ENCODE data around the gene CDC42EP5. TPM values are rescaled to one million over a fixed set of nuclear protein-coding genes. Genes with fewer than 3 reads are reported as not detected.
A peak's percentile ranks its signal among the peaks of the same experiment; 100 is the strongest.

CDC42EP5 gene
- total RNA-seq, 2 experiments from 2014 or later, result 0.55 TPM; not detected in 1

DNA sequence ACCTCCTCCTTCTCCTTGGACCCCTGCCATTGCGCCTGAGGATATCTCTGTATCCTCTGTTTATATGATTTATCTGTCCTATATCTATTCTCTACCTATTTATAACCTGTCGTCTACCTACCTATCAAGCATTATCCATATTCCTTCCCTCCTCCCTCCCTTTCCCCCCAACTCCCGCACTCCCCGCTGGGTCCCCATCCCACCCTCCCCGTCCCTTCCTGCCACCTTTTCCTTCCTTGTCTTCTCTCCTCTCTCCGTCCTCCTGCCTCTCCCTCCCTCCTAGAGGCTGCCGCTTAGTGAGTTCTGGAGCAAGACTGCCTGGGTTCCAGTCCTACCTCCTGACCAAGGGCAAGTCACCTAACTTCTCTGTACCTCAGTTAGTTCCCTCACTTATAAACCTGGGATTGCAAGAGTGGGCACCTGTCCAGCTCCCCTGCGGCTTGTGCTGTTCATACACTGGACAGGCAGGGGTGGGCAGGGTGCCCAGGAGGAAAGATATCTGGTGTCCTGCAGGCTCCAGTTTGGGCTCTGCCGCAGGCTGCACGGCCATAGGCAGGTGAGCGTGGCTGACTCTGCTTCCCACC lies 41.7 kb downstream of the CDC42EP5 start:
- DNase-seq, result no peak
- intact Hi-C loops (cut with DNase I, micrococcal nuclease), result loop anchor here in 1 of 2 experiments (1.0 kb wide), 1 partner anchor 32 kb away; the partner anchor contains the start of gene LENG9
- Mint-ChIP-seq H3K36me3 (ENCODE audit: low read depth) (no peaks in the 10 kb centered on the region), H3K4me1 (peaks cover 10% of the 10 kb centered on the region), H3K27ac (no peak overlapping the region), H3K4me3 (no peak overlapping the region), H3K27me3 (peaks cover 12% of the 10 kb centered on the region), H3K9me3 (ENCODE audit: low read depth) (no peaks in the 10 kb centered on the region)
- no peak for ATAC-seq
- ChIA-PET CTCF (interaction anchor here (0.7 kb wide), 1 partner anchor 10 kb away, joined by 3 read pairs; no protein-coding TSS in a partner anchor), POLR2A (interaction anchor here (0.6 kb wide), 1 partner anchor 17 kb away, joined by 4 read pairs; the partner anchor contains the start of gene LENG8)

GRCh38 chr19:54430306-54431254 lies 42.5 kb downstream of the CDC42EP5 start:
- no peaks in the 10 kb centered on the region for H3K36me3 Mint-ChIP-seq (ENCODE audit: low read depth)
- H3K4me3 Mint-ChIP-seq, result no peak overlapping the region

GRCh38 chr19:54429545-54430227 lies 43.4 kb downstream of the CDC42EP5 start:
- CTCF ChIA-PET, result interaction anchor here (0.6 to 1.5 kb wide), 3 partner anchors 19 to 533 kb away, joined by 3 to 4 read pairs (median 3); partner anchors contain the start of gene LENG8
- H3K36me3 Mint-ChIP-seq (ENCODE audit: low read depth), result no peaks in the 10 kb centered on the region
- intact Hi-C loops (cut with DNase I, micrococcal nuclease), result no loop called here
- POLR2A ChIA-PET, result no interaction called here
- H3K27me3 Mint-ChIP-seq, result peaks cover 20% of the 10 kb centered on the region
- H3K4me1 Mint-ChIP-seq, result peaks cover 4% of the 10 kb centered on the region
- ATAC-seq (no peak), DNase-seq (no peak)
- no peak overlapping the region for H3K27ac Mint-ChIP-seq
- no peak overlapping the region for H3K4me3 Mint-ChIP-seq
- no peaks in the 10 kb centered on the region for H3K9me3 Mint-ChIP-seq (ENCODE audit: low read depth)

More at GRCh38 chr19:54430306-54431254, 42.5 kb downstream of the CDC42EP5 start:
- ChIA-PET CTCF (interaction anchor here (0.7 kb wide), 1 partner anchor 9 kb away, joined by 3 read pairs; no protein-coding TSS in a partner anchor), POLR2A (interaction anchor here (0.6 kb wide), 1 partner anchor 18 kb away, joined by 4 read pairs; the partner anchor contains the start of gene LENG8)
- Mint-ChIP-seq H3K4me1 (peaks cover 10% of the 10 kb centered on the region), H3K27ac (no peak overlapping the region), H3K27me3 (peaks cover 16% of the 10 kb centered on the region), H3K9me3 (ENCODE audit: low read depth) (no peaks in the 10 kb centered on the region)
- ATAC-seq (peak; percentile 77), DNase-seq (peak; percentile 73)
- intact Hi-C loops (cut with DNase I, micrococcal nuclease), result loop anchor here in 1 of 2 experiments (1.0 kb wide), 1 partner anchor 33 kb away; the partner anchor contains the start of gene LENG9

- Mint-ChIP-seq H3K27me3 (peaks cover 24% of the 10 kb centered on the region), H3K9me3 (ENCODE audit: low read depth) (no peaks in the 10 kb centered on the region), H3K27ac (no peak overlapping the region), H3K36me3 (ENCODE audit: low read depth) (no peaks in the 10 kb centered on the region), H3K4me3 (no peak overlapping the region), H3K4me1 (peaks cover 3% of the 10 kb centered on the region)
- ChIA-PET POLR2A (no interaction called here), CTCF (interaction anchor here (0.6 to 1.5 kb wide), 3 partner anchors 20 to 532 kb away, joined by 3 to 4 read pairs (median 3); partner anchors contain the start of gene LENG8)
- intact Hi-C loops (cut with DNase I, micrococcal nuclease), result no loop called here
- no peak for DNase-seq
- no peak for ATAC-seq
Observed at GRCh38 chr19:54429176-54429495, 44.0 kb downstream of the CDC42EP5 start.

- DNase-seq (no peak), ATAC-seq (no peak)
- Mint-ChIP-seq H3K4me1 (peaks cover 3% of the 10 kb centered on the region), H3K36me3 (ENCODE audit: low read depth) (no peaks in the 10 kb centered on the region), H3K9me3 (ENCODE audit: low read depth) (no peaks in the 10 kb centered on the region), H3K27ac (no peak overlapping the region), H3K27me3 (peaks cover 27% of the 10 kb centered on the region), H3K4me3 (no peak overlapping the region)
- ChIA-PET POLR2A (no interaction called here), CTCF (interaction anchor here (1.5 kb wide), 1 partner anchor 20 kb away, joined by 3 read pairs; the partner anchor contains the start of gene LENG8)
- intact Hi-C loops (cut with DNase I, micrococcal nuclease), result no loop called here
Observed at GRCh38 chr19:54428323-54429175, 44.5 kb downstream of the CDC42EP5 start.

GRCh38 chr19:54427586-54427985 lies 45.5 kb downstream of the CDC42EP5 start:
- CTCF ChIA-PET, result interaction anchor here (0.6 kb wide), 1 partner anchor 749 kb away, joined by 3 read pairs; no protein-coding TSS in a partner anchor
- POLR2A ChIA-PET, result no interaction called here
- Mint-ChIP-seq H3K9me3 (ENCODE audit: low read depth) (no peaks in the 10 kb centered on the region), H3K4me3 (no peak overlapping the region), H3K27ac (no peak overlapping the region), H3K36me3 (ENCODE audit: low read depth) (no peaks in the 10 kb centered on the region), H3K27me3 (peaks cover 31% of the 10 kb centered on the region), H3K4me1 (peaks cover 3% of the 10 kb centered on the region)
- intact Hi-C loops (cut with DNase I, micrococcal nuclease), result no loop called here
- DNase-seq, result no peak
- no peak for ATAC-seq

DNA sequence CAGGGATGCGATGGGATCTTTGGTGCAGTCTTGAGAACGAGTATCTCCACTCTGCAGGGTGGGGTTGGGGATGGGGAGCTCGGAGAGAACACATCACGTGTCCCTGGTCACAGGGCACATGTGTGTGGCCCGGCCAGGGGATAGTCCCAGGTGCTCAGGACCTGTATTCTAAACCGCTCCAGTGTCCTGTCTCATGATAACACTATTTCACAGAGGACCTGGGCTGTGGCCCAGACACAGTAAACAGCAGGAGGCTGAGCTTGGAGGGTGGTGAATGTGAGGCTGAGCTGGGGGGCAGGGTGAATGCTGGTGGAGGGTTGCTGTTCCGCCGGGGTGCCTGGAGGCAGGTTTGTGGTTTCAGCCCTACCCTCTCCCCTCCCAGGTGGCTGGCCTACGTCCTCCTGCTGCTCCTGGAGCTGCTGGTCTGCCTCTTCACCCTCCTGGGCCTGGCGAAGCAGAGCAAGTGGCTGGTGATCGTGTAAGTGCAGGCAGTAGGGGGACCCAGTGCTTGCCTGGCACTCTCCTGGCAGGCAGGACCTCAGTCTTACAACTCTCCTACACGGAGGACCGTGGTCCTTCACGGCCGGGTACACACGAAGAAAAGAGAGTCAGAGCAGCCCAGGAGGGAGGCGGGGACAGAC lies 46.7 kb downstream of the CDC42EP5 start:
- no peak overlapping the region for H3K4me3 Mint-ChIP-seq
- CTCF ChIA-PET, result no interaction called here
- no peak overlapping the region for H3K27ac Mint-ChIP-seq

GRCh38 chr19:54425382-54425723 lies 47.7 kb downstream of the CDC42EP5 start:
- CTCF ChIA-PET, result interaction anchor here (0.7 to 1.5 kb wide), 2 partner anchors 8 to 34 kb away, joined by 3 read pairs; no protein-coding TSS in a partner anchor
- no peak for ATAC-seq
- Mint-ChIP-seq H3K9me3 (ENCODE audit: low read depth) (no peaks in the 10 kb centered on the region), H3K27me3 (peaks cover 32% of the 10 kb centered on the region), H3K36me3 (ENCODE audit: low read depth) (no peaks in the 10 kb centered on the region), H3K4me3 (no peak overlapping the region), H3K27ac (no peak overlapping the region), H3K4me1 (peaks cover 3% of the 10 kb centered on the region)
- DNase-seq, result no peak
- POLR2A ChIA-PET, result no interaction called here
- intact Hi-C loops (cut with DNase I, micrococcal nuclease), result no loop called here

More for the DNA sequence above, 46.7 kb downstream of the CDC42EP5 start:
- intact Hi-C loops (cut with DNase I, micrococcal nuclease), result no loop called here
- no peaks in the 10 kb centered on the region for H3K9me3 Mint-ChIP-seq (ENCODE audit: low read depth)
- no peaks in the 10 kb centered on the region for H3K36me3 Mint-ChIP-seq (ENCODE audit: low read depth)
- H3K27me3 Mint-ChIP-seq, result peaks cover 31% of the 10 kb centered on the region
- DNase-seq, result no peak
- POLR2A ChIA-PET, result no interaction called here
- H3K4me1 Mint-ChIP-seq, result peaks cover 3% of the 10 kb centered on the region
- ATAC-seq, result no peak

- ATAC-seq (no peak), DNase-seq (no peak)
- H3K4me1 Mint-ChIP-seq, result peaks cover 3% of the 10 kb centered on the region
- ChIA-PET POLR2A (no interaction called here), CTCF (interaction anchor here (0.7 to 1.5 kb wide), 2 partner anchors 9 to 33 kb away, joined by 3 read pairs; no protein-coding TSS in a partner anchor)
- H3K36me3 Mint-ChIP-seq (ENCODE audit: low read depth), result no peaks in the 10 kb centered on the region
- intact Hi-C loops (cut with DNase I, micrococcal nuclease), result no loop called here
- H3K27me3 Mint-ChIP-seq, result peaks cover 33% of the 10 kb centered on the region
- no peaks in the 10 kb centered on the region for H3K9me3 Mint-ChIP-seq (ENCODE audit: low read depth)
- no peak overlapping the region for H3K4me3 Mint-ChIP-seq
- H3K27ac Mint-ChIP-seq, result no peak overlapping the region
Observed at GRCh38 chr19:54424660-54425381, 48.3 kb downstream of the CDC42EP5 start.

DNA sequence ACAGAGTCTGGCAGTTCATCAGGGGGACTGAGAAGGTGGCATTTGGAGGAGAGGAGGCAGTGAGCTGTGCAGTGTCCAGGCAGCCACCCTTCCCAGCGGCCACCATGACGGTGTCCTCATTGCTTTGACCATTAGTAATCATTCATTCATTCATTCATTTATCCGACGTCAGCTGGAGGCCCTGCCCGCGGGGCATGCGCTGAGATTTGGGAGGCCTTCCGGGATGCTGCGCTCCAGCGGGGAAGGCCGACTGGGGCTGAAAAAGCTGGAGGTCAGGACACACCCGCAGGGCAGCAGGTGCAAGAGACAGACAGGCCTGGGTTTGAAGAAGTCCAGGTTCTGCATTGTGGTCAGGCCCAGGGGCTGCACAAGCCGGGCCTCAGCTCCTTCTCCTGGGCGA lies 48.9 kb downstream of the CDC42EP5 start:
- H3K27me3 Mint-ChIP-seq, result peaks cover 36% of the 10 kb centered on the region
- H3K27ac Mint-ChIP-seq, result no peak overlapping the region
- intact Hi-C loops (cut with DNase I, micrococcal nuclease), result no loop called here
- DNase-seq (no peak), ATAC-seq (no peak)
- peaks cover under 1% of the 10 kb centered on the region for H3K4me1 Mint-ChIP-seq
- no peaks in the 10 kb centered on the region for H3K9me3 Mint-ChIP-seq (ENCODE audit: low read depth)
- POLR2A ChIA-PET, result no interaction called here
- H3K36me3 Mint-ChIP-seq (ENCODE audit: low read depth), result no peaks in the 10 kb centered on the region
- H3K4me3 Mint-ChIP-seq, result no peak overlapping the region
- CTCF ChIA-PET, result interaction anchor here (1.5 kb wide), 1 partner anchor 33 kb away, joined by 3 read pairs; no protein-coding TSS in a partner anchor
